IPS-18c (cell line): ENCODE measurements around the gene CHN2.

Source experiments
- H3K4me3 ChIP-seq: 2 replicates; pipeline ENCODE4 v1.7.0; 2013; ENCODE audit warnings: low read depth, mild to moderate bottlenecking, low read length, moderate library complexity; ENCODE audit not compliant: insufficient read depth
- H3K9me3 ChIP-seq: one replicate; pipeline ENCODE4 v1.6.1; 2013; ENCODE audit warnings: mild to moderate bottlenecking, low read length, moderate library complexity; ENCODE audit not compliant: control insufficient read depth, insufficient read depth

Gene CHN2

GRCh38 chr7:29194594-29195427 lies at the start of gene CHN2:
Gene CHN2, plus strand, starts transcription at chr7:29194775.
- Histone ChIP-seq H3K9me3 (no peaks in the 10 kb centered on the region), H3K4me3 (peak within 1 kb of the TSS; percentile 74)

- H3K4me3 ChIP-seq, result peak overlapping the region; percentile 80
- H3K9me3 ChIP-seq, result peaks cover 6% of the 10 kb centered on the region
Measured at GRCh38 chr7:29145553-29146056, 49.0 kb upstream of the CHN2 start.

GRCh38 chr7:29146057-29146706 lies 48.4 kb upstream of the CHN2 start, which contains the start of gene CPVL:
Gene CPVL, minus strand, starts transcription at chr7:29146537. Its CDS starts 25,476 bp downstream, at chr7:29121061.
- H3K9me3 ChIP-seq, result peaks cover 6% of the 10 kb centered on the region
- H3K4me3 ChIP-seq, result peak within 1 kb of the TSS; percentile 80

GRCh38 chr7:29146888-29147609 lies 47.5 kb upstream of the CHN2 start:
- peak overlapping the region; percentile 80 for H3K4me3 ChIP-seq

GRCh38 chr7:29147821-29148220 lies 46.8 kb upstream of the CHN2 start:
- H3K9me3 ChIP-seq, result peaks cover 6% of the 10 kb centered on the region
- no peak overlapping the region for H3K4me3 ChIP-seq

More at GRCh38 chr7:29146888-29147609, 47.5 kb upstream of the CHN2 start:
- H3K9me3 ChIP-seq, result peaks cover 6% of the 10 kb centered on the region

- H3K9me3 ChIP-seq, result peaks cover 6% of the 10 kb centered on the region
- no peak overlapping the region for H3K4me3 ChIP-seq
Measured at GRCh38 chr7:29149036-29149435, 45.5 kb upstream of the CHN2 start.

GRCh38 chr7:29150856-29151255 lies 43.7 kb upstream of the CHN2 start:
- Histone ChIP-seq H3K9me3 (peaks cover 6% of the 10 kb centered on the region), H3K4me3 (no peak overlapping the region)

- Histone ChIP-seq H3K9me3 (peaks cover 3% of the 10 kb centered on the region), H3K4me3 (no peak overlapping the region)
Measured at GRCh38 chr7:29154076-29154475, 40.5 kb upstream of the CHN2 start.

- Histone ChIP-seq H3K9me3 (no peaks in the 10 kb centered on the region), H3K4me3 (no peak overlapping the region)
Measured at GRCh38 chr7:29156907-29157452, 37.6 kb upstream of the CHN2 start.

- Histone ChIP-seq H3K4me3 (no peak overlapping the region), H3K9me3 (no peaks in the 10 kb centered on the region)
Measured at GRCh38 chr7:29158795-29159423, 35.7 kb upstream of the CHN2 start.

GRCh38 chr7:29160080-29160479 lies 34.5 kb upstream of the CHN2 start:
- Histone ChIP-seq H3K4me3 (no peak overlapping the region), H3K9me3 (no peaks in the 10 kb centered on the region)

- H3K4me3 ChIP-seq, result no peak overlapping the region
- H3K9me3 ChIP-seq, result no peaks in the 10 kb centered on the region
Measured at GRCh38 chr7:29161231-29161630, 33.3 kb upstream of the CHN2 start.

GRCh38 chr7:29162577-29162976 lies 32.0 kb upstream of the CHN2 start:
- Histone ChIP-seq H3K9me3 (no peaks in the 10 kb centered on the region), H3K4me3 (no peak overlapping the region)

- Histone ChIP-seq H3K4me3 (no peak overlapping the region), H3K9me3 (no peaks in the 10 kb centered on the region)
Measured at GRCh38 chr7:29163854-29164253, 30.7 kb upstream of the CHN2 start.

GRCh38 chr7:29167721-29168120 lies 26.9 kb upstream of the CHN2 start:
- Histone ChIP-seq H3K4me3 (no peak overlapping the region), H3K9me3 (no peaks in the 10 kb centered on the region)

GRCh38 chr7:29170781-29171180 lies 23.8 kb upstream of the CHN2 start:
- Histone ChIP-seq H3K9me3 (no peaks in the 10 kb centered on the region), H3K4me3 (no peak overlapping the region)

GRCh38 chr7:29173458-29173857 lies 21.1 kb upstream of the CHN2 start:
- Histone ChIP-seq H3K9me3 (no peaks in the 10 kb centered on the region), H3K4me3 (no peak overlapping the region)
